Fibroblast of skin of right quadriceps (primary cell): ENCODE measurements around the gene KLF2.

Source experiments
- DNase-seq: peaks from one replicate; pipeline ENCODE4 v3.0.0-alpha.2; 2013

KLF2 gene

GRCh38 chr19:16309643-16310042 is 15.0 kb upstream of the KLF2 start:
- DNase-seq: no peak

GRCh38 chr19:16315825-16316505 is 8.7 kb upstream of the KLF2 start:
- DNase-seq: peak; percentile 98

- no peak for DNase-seq
Measured at GRCh38 chr19:16316506-16316882, 8.1 kb upstream of the KLF2 start.

GRCh38 chr19:16319481-16319880 is 5.1 kb upstream of the KLF2 start:
- peak; percentile 70 for DNase-seq

- DNase-seq: no peak
Measured at GRCh38 chr19:16320987-16321386, 3.6 kb upstream of the KLF2 start.

GRCh38 chr19:16325161-16325527 is 518 bp downstream of the KLF2 start:
- DNase-seq: peak; percentile 30

- peak; percentile 27 for DNase-seq
Measured at GRCh38 chr19:16325641-16326400, 1.2 kb downstream of the KLF2 start.

- no peak for DNase-seq
Measured at GRCh38 chr19:16326401-16327168, 2.0 kb downstream of the KLF2 start.

- DNase-seq: no peak
Measured at GRCh38 chr19:16327169-16327475, 2.5 kb downstream of the KLF2 start.

GRCh38 chr19:16327501-16327900 is 2.9 kb downstream of the KLF2 start:
- no peak for DNase-seq

- DNase-seq: peak; percentile 78
Measured at GRCh38 chr19:16327911-16328823, 3.5 kb downstream of the KLF2 start.

GRCh38 chr19:16328824-16329482 is 4.3 kb downstream of the KLF2 start:
- DNase-seq: peak; percentile 26

- DNase-seq: peak; percentile 74
Measured at GRCh38 chr19:16330368-16330801, 5.8 kb downstream of the KLF2 start.

- no peak for DNase-seq
Measured at GRCh38 chr19:16330806-16331690, 6.4 kb downstream of the KLF2 start.

GRCh38 chr19:16333001-16333586 is 8.5 kb downstream of the KLF2 start:
- no peak for DNase-seq

GRCh38 chr19:16334411-16334810 is 9.8 kb downstream of the KLF2 start:
- DNase-seq: no peak

GRCh38 chr19:16335226-16335625 is 10.6 kb downstream of the KLF2 start:
- DNase-seq: no peak

GRCh38 chr19:16336571-16336970 is 11.9 kb downstream of the KLF2 start:
- DNase-seq: peak; percentile 76

- DNase-seq: no peak
Measured at GRCh38 chr19:16337809-16338469, 13.3 kb downstream of the KLF2 start.
